Lower lobe of right lung (tissue), 2 donors: Measurements from ENCODE around the gene MRPL10. TPM values are rescaled to one million over a fixed set of nuclear protein-coding genes. Genes with fewer than 3 reads are reported as not detected.

Experiments used
- ATAC-seq, 2 donors: fragments of 200-7000 bp; cut with Tn5 transposase; one replicate each; pipeline ENCODE4 v1.9.1; 2020 to 2022; ENCODE audit warnings: mild to moderate bottlenecking in 2 of 2, moderate library complexity in 2 of 2
- DNase-seq: peaks from one replicate; pipeline ENCODE4 v3.0.0-alpha.2; 2020
- H3K27ac ChIP-seq: fragments of 200-600 bp; one replicate; pipeline ENCODE4 v1.8.0; 2022
- H3K27me3 ChIP-seq: fragments of 200-600 bp; one replicate; pipeline ENCODE4 v1.8.0; 2022; ENCODE audit warnings: low read depth
- H3K36me3 ChIP-seq: fragments of 200-600 bp; one replicate; pipeline ENCODE4 v1.8.0; 2022; ENCODE audit warnings: mild to moderate bottlenecking
- H3K4me1 ChIP-seq: fragments of 200-600 bp; one replicate; pipeline ENCODE4 v1.8.0; 2022
- H3K4me3 ChIP-seq: fragments of 200-600 bp; one replicate; pipeline ENCODE4 v1.8.0; 2022; ENCODE audit warnings: mild to moderate bottlenecking
- H3K9me3 ChIP-seq: fragments of 200-600 bp; one replicate; pipeline ENCODE4 v1.8.0; 2022
- intact Hi-C: fragments of 100-400 bp; cut with DNase I; formaldehyde crosslinking; loops from one replicate; pipeline ENCODE4 v1.11.0; 2022
- total RNA-seq: library from RNA; stranded (reverse); fragmentation: NEBNext Ultra II Directional; extraction: Animal tissue kit (Norgen Biotek cat#: 25700); gene quantifications from one replicate; pipeline ENCODE4 v1.2.1, GENCODE V29; 2021
- TF ChIP-seq, protein P1 (sequence below): fragments of 200-600 bp; IDR thresholded peaks from one replicate; pipeline ENCODE4 v1.8.0; 2022; ENCODE audit warnings: antibody characterized with exemption, mild to moderate bottlenecking
- donor health status: DM: no; HTN: yes; CAD: no; lungs with severe emphysema.

Gene MRPL10
- total RNA-seq, 1 donor from 2014 or later, result 33.2 TPM

- H3K36me3 ChIP-seq, result peaks cover 64% of the 10 kb centered on the region
- ATAC-seq, result no peak
- intact Hi-C loops, result no loop called here
These were observed 13.2 kb downstream of the MRPL10 start for GRCh38 chr17:47818002-47818695.

DNA sequence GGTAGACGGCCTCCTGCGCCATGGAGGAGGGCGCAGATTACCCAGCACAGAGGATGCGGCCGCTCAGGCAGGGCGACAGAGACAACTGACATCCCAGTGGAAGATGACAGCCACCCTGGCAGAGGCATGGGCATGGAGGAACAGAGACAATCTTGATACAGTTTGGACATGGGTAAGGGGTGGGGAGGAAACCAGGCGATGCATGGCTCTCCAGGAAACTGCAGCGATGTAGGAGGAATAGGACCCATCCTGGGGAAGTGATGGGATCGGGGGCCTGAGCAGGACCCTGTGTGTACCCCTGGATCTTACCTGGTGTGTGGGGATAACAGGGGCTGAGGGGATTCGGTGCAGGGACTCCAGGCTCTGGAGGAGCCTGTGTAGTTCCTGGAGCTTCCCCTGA lies 14.4 kb downstream of the MRPL10 start:
- intact Hi-C loops, result no loop called here
- no peak overlapping the region for H3K27ac ChIP-seq
- H3K4me1 ChIP-seq, result peaks cover 22% of the 10 kb centered on the region
- TF ChIP-seq, protein P1, sequence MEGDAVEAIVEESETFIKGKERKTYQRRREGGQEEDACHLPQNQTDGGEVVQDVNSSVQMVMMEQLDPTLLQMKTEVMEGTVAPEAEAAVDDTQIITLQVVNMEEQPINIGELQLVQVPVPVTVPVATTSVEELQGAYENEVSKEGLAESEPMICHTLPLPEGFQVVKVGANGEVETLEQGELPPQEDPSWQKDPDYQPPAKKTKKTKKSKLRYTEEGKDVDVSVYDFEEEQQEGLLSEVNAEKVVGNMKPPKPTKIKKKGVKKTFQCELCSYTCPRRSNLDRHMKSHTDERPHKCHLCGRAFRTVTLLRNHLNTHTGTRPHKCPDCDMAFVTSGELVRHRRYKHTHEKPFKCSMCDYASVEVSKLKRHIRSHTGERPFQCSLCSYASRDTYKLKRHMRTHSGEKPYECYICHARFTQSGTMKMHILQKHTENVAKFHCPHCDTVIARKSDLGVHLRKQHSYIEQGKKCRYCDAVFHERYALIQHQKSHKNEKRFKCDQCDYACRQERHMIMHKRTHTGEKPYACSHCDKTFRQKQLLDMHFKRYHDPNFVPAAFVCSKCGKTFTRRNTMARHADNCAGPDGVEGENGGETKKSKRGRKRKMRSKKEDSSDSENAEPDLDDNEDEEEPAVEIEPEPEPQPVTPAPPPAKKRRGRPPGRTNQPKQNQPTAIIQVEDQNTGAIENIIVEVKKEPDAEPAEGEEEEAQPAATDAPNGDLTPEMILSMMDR, result no peak
- DNase-seq (no peak), ATAC-seq (no peak)
- H3K9me3 ChIP-seq, result no peaks in the 10 kb centered on the region
- peaks cover 74% of the 10 kb centered on the region for H3K36me3 ChIP-seq
- H3K4me3 ChIP-seq, result no peak overlapping the region
- H3K27me3 ChIP-seq, result no peaks in the 10 kb centered on the region

More at GRCh38 chr17:47818002-47818695, 13.2 kb downstream of the MRPL10 start:
- Histone ChIP-seq H3K27ac (no peak overlapping the region), H3K4me3 (no peak overlapping the region), H3K9me3 (no peaks in the 10 kb centered on the region), H3K4me1 (peaks cover 31% of the 10 kb centered on the region), H3K27me3 (no peaks in the 10 kb centered on the region)
- TF ChIP-seq, protein P1, result no peak
- DNase-seq, result no peak

DNA sequence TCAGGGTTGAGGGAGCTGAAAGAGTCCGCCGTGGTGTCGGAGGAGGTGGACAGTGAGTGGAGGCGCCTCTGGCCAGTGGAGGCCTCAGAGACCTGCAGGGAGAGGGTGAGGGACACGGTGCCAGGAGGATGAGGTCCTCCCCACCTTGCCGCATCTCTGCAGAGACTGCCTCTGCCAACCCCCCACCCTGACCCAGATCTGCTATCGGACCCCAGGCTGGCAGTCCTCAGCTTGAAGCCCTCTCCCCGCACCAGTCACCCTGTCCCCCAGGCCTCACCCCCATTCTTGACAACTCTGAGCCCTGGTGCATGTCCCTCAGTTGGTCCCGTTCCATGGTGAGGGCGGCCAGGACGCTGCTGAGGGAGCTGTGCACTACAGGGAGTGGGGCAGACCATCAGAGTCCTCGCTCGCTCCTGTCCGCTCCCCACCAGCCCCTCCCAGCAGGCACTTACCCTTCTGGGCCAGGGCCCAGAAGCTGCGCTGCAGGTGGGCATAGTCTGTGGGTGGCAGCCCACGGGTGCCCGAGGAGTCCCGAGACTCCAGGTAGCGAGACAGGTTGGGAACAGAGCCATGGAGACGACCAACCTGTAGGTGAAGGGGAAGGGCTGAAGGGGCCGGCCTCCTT lies 15.1 kb downstream of the MRPL10 start:
- Histone ChIP-seq H3K4me3 (no peak overlapping the region), H3K9me3 (no peaks in the 10 kb centered on the region), H3K4me1 (peaks cover 14% of the 10 kb centered on the region), H3K36me3 (peaks cover 81% of the 10 kb centered on the region), H3K27me3 (no peaks in the 10 kb centered on the region), H3K27ac (no peak overlapping the region)
- intact Hi-C loops, result no loop called here
- TF ChIP-seq, protein P1, result no peak
- no peak for DNase-seq
- ATAC-seq, result no peak

DNA sequence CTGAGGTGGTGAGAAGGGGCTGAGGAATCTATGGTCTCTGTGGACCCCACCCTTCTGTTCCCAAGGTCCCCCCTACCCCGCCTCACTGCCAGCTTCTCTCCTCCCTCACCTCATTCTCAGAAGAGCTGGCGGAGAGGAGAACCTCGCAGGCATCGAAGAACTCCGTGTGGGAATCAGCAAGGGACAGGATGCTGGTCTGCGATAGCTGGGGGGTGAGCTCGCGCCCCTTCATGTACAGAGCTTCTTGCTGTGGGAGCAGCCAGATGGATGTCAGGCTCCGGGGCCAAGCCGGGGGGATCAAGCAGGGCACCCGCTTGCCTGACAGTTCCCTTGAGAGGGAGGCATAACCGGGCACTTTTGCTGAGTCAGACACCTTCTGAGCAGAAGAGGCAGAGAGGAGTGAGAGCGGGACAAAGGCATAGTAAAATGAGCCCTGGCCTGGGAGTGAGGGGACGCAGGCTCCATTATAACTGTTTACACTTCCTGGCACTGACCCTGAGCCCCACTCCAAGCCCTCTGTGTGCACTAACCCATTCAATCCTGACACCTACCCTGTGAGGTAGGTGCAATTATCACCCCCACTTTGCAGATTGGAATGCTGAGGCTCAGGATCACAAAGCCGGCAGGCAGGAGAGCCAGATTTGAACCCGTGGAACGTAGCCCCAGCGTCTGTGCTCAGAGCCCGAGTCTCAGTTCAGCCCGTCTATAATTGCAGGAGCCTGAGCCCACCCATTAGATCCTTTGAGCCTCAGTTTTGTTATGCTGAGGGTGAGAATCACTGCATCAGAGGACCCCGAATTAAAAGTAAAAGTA lies 16.0 kb downstream of the MRPL10 start:
- Histone ChIP-seq H3K27me3 (no peaks in the 10 kb centered on the region), H3K9me3 (no peaks in the 10 kb centered on the region), H3K27ac (no peak overlapping the region), H3K4me3 (no peak overlapping the region), H3K4me1 (peaks cover 11% of the 10 kb centered on the region), H3K36me3 (peaks cover 86% of the 10 kb centered on the region)
- intact Hi-C loops, result no loop called here
- TF ChIP-seq, protein P1, result no peak
- no peak for DNase-seq
- no peak for ATAC-seq

- Histone ChIP-seq H3K4me3 (no peak overlapping the region), H3K4me1 (peaks cover 16% of the 10 kb centered on the region), H3K27me3 (no peaks in the 10 kb centered on the region), H3K9me3 (no peaks in the 10 kb centered on the region), H3K36me3 (peaks cover 93% of the 10 kb centered on the region), H3K27ac (no peak overlapping the region)
- TF ChIP-seq, protein P1, result no peak
- intact Hi-C loops, result no loop called here
- no peak for ATAC-seq
- no peak for DNase-seq
These were observed 17.8 kb downstream of the MRPL10 start for GRCh38 chr17:47813512-47814031.
